HCT116 (cell line): Measurements from ENCODE around the gene SYNPO. TPM values are rescaled to one million over a fixed set of nuclear protein-coding genes. Genes with fewer than 3 reads are reported as not detected.

ENCODE experiments used
- ATAC-seq: fragments of 200-7000 bp; cut with Tn5 transposase; 2 replicates; pipeline ENCODE4 v1.9.1; 2020; ENCODE audit warnings: mild to moderate bottlenecking, moderate library complexity
- BruUV-seq: library from RNA; stranded (reverse); fragments of 400-500 nt; replicated peaks from 2 replicates; lab custom pipeline; 2021; lab: Mats Ljungman, UMichigan
- CTCF ChIA-PET: fragments of 300-600 bp; sonication (Branson Sonifier 250); formaldehyde crosslinking; loops from one replicate; lab custom pipeline; 2021; ENCODE audit warnings: antibody characterized with exemption; lab: Charles Lee
- POLR2A ChIA-PET: fragments of 300-600, 350-600 bp; sonication (Branson Sonifier 250); formaldehyde crosslinking; loops from one replicate; lab custom pipeline; 2021; ENCODE audit warnings: antibody characterized with exemption; lab: Charles Lee
- RAD21 ChIA-PET, 2 experiments: fragments of 300-600 bp; sonication (Branson Sonifier 250); formaldehyde crosslinking; loops; one replicate each; lab custom pipeline; 2023; ENCODE audit warnings: low total read pairs in 2 of 2; ENCODE audit not compliant: uncharacterized antibody in 2 of 2, unreplicated experiment in 2 of 2, low non-redundant PET in 1 of 2; lab: Charles Lee
- DNase-seq: peaks from one replicate; pipeline ENCODE4 v3.0.0-alpha.2; 2010; ENCODE audit warnings: low read depth, low spot score
- H2AFZ ChIP-seq: fragments of 200-600 bp; shearing (Covaris generic), sonication (generic); 2 replicates; pipeline ENCODE4 v1.6.1; 2017; ENCODE audit warnings: low read depth, mixed run types, mixed read lengths, antibody characterized with exemption, low read length; ENCODE audit not compliant: poor library complexity, severe bottlenecking
- H3K27ac ChIP-seq: 2 replicates; pipeline ENCODE4 v1.5.1; 2012; ENCODE audit warnings: low read depth, low read length
- H3K27me3 ChIP-seq: fragments of 200-600 bp; sonication (generic); 2 replicates; pipeline ENCODE4 v1.6.1; 2016; ENCODE audit warnings: mixed run types, low read length, mixed read lengths; ENCODE audit not compliant: insufficient read depth
- H3K36me3 ChIP-seq, 2 experiments: fragments of 200-500 bp in 1 of 2; fragments of 200-600 bp in 1 of 2; sonication (Bioruptor generic) in 1 of 2; sonication (generic) in 1 of 2; 2 replicates each; pipeline versions ENCODE4 v1.5.1 to v1.6.1; 2014 to 2016; ENCODE audit warnings: low read length in 2 of 2, inconsistent platforms in 1 of 2, mixed read lengths in 1 of 2, mixed run types in 1 of 2; ENCODE audit not compliant: insufficient read depth in 2 of 2, control insufficient read depth in 1 of 2
- H3K4me1 ChIP-seq, 2 experiments: fragments of 200-600 bp in 1 of 2; sonication (generic) in 1 of 2; 2 replicates each; pipeline versions ENCODE4 v1.5.1 to v1.6.1; 2012 to 2017; ENCODE audit warnings: low read length in 2 of 2, inconsistent platforms in 1 of 2, mild to moderate bottlenecking in 1 of 2, mixed read lengths in 1 of 2, mixed run types in 1 of 2, moderate library complexity in 1 of 2; ENCODE audit not compliant: insufficient read depth in 2 of 2, control insufficient read depth in 1 of 2
- H3K4me2 ChIP-seq: fragments of 200-600 bp; sonication (generic); 2 replicates; pipeline ENCODE4 v1.6.1; 2017; ENCODE audit warnings: mixed run types, low read length, mixed read lengths
- H3K4me3 ChIP-seq, 2 experiments: fragments of 200-600 bp in 1 of 2; sonication (generic) in 1 of 2; replicated peaks in 1 of 2; 2 replicates each; pipeline ENCODE4 v1.5.1; 2011 to 2016; ENCODE audit warnings: low read length in 2 of 2, control low read depth in 1 of 2, low read depth in 1 of 2, mild to moderate bottlenecking in 1 of 2, mixed read lengths in 1 of 2, mixed run types in 1 of 2
- H3K79me2 ChIP-seq: fragments of 200-600 bp; sonication (generic); 2 replicates; pipeline ENCODE4 v1.6.1; 2017; ENCODE audit warnings: mild to moderate bottlenecking, mixed run types, low read length, moderate library complexity, mixed read lengths; ENCODE audit not compliant: insufficient read depth
- H3K9ac ChIP-seq: fragments of 200-600 bp; sonication (generic); 2 replicates; pipeline ENCODE4 v1.6.1; 2016; ENCODE audit warnings: low read length, mixed read lengths
- H3K9me2 ChIP-seq: fragments of 200-600 bp; sonication (generic), shearing (Covaris generic); 2 replicates; pipeline ENCODE4 v1.6.1; 2017; ENCODE audit warnings: mixed run types, mild to moderate bottlenecking, moderate library complexity; ENCODE audit not compliant: insufficient read depth
- H3K9me3 ChIP-seq, 2 experiments: fragments of 200-500 bp in 1 of 2; fragments of 200-600 bp in 1 of 2; sonication (Bioruptor generic) in 1 of 2; sonication (generic) in 1 of 2; 2 replicates each; pipeline ENCODE4 v1.6.1; 2014 to 2017; ENCODE audit warnings: low read length in 2 of 2, mixed read lengths in 2 of 2, inconsistent platforms in 1 of 2, low read depth in 1 of 2, mild to moderate bottlenecking in 1 of 2, mixed run types in 1 of 2, moderate library complexity in 1 of 2; ENCODE audit not compliant: control insufficient read depth in 1 of 2, insufficient read depth in 1 of 2
- H4K20me1 ChIP-seq: fragments of 200-600 bp; sonication (generic), shearing (Covaris generic); 2 replicates; pipeline ENCODE4 v1.6.1; 2017; ENCODE audit warnings: mixed run types, mild to moderate bottlenecking, moderate library complexity; ENCODE audit not compliant: insufficient read depth
- CEBPB ChIP-seq: IDR thresholded peaks from 2 replicates; pipeline ENCODE4 v1.6.1; 2012; ENCODE audit warnings: low read depth
- ELF1 ChIP-seq: IDR thresholded peaks from 2 replicates; pipeline ENCODE4 v1.6.1; 2012; ENCODE audit warnings: low read depth, borderline replicate concordance
- FOSL1 ChIP-seq: IDR thresholded peaks from 2 replicates; pipeline ENCODE4 v1.6.1; 2012; ENCODE audit warnings: low read depth
- JUND ChIP-seq: IDR thresholded peaks from 2 replicates; pipeline ENCODE4 v1.6.1; 2012
- POLR2A ChIP-seq: IDR thresholded peaks from 2 replicates; pipeline ENCODE4 v1.7.0; 2011; ENCODE audit warnings: borderline replicate concordance; ENCODE audit not compliant: insufficient read depth, insufficient read length; ENCODE audit errors: extremely low read depth
- POLR2AphosphoS5 ChIP-seq: IDR thresholded peaks from 2 replicates; pipeline ENCODE4 v1.6.1; 2011; ENCODE audit warnings: mild to moderate bottlenecking, low read depth, low read length, moderate library complexity
- SIN3A ChIP-seq: IDR thresholded peaks from 2 replicates; pipeline ENCODE4 v1.6.1; 2012; ENCODE audit warnings: low read depth
- SP1 ChIP-seq: IDR thresholded peaks from 2 replicates; pipeline ENCODE4 v1.6.1; 2012; ENCODE audit warnings: low read depth
- SRF ChIP-seq: IDR thresholded peaks from 2 replicates; pipeline ENCODE4 v1.6.1; 2012; ENCODE audit warnings: low read depth
- YY1 ChIP-seq: IDR thresholded peaks from 2 replicates; pipeline ENCODE4 v1.6.1; 2011; ENCODE audit warnings: low read length, low read depth, moderate library complexity, mild to moderate bottlenecking; ENCODE audit not compliant: insufficient replicate concordance; ENCODE audit errors: extremely low read depth
- ZFX ChIP-seq: fragments of 450-650 bp; IDR thresholded peaks from 2 replicates; pipeline ENCODE4 v1.6.1; 2017
- ZNF274 ChIP-seq: fragments of 200-500 bp; sonication (Bioruptor generic); IDR thresholded peaks from 2 replicates; pipeline ENCODE4 v1.6.1; 2014; ENCODE audit warnings: mild to moderate bottlenecking, low read depth, low read length, inconsistent platforms
- intact Hi-C: fragments of 100-400 bp; cut with micrococcal nuclease; formaldehyde crosslinking; loops from 2 replicates; pipeline ENCODE4 v1.10.0; 2022
- total RNA-seq: library from RNA; stranded (reverse); gene quantifications from one replicate; pipeline ENCODE4 v1.2.1, GENCODE V29; 2021; ENCODE audit not compliant: unreplicated experiment
- TF ChIP-seq, protein P1 (sequence below): IDR thresholded peaks from 2 replicates; pipeline ENCODE4 v1.6.1; 2012; ENCODE audit warnings: low read depth
- TF ChIP-seq, protein P2 (sequence below): IDR thresholded peaks from 2 replicates; pipeline ENCODE4 v1.6.1; 2012

SYNPO gene
- total RNA-seq, 1 experiment from 2014 or later: 8.2 TPM

DNA sequence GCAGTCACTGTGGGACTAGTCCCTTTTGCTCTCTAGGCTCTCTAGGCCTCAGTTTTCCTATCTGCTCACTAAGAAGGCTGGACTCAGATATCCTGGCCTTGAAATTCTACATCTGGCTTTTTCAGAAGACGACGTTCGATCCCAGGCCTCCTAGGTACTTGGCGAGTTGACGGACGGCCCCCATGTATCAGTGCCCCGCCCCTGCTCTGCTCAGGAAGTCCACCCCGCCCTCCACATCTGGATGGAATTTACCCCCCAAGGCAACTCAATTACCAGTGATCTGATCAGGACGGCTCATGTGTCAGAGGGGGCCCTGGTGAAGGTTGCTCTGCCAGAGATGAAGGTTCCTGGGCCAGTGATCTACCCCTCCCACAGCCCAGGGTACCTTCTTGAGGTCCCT, 44.1 kb upstream of the SYNPO start:
- BruUV-seq: no TSS peak
- no peak overlapping the region for H3K9ac ChIP-seq
- H3K27ac ChIP-seq: no peak overlapping the region
- CTCF ChIA-PET: no interaction called here
- H3K79me2 ChIP-seq: no peaks in the 10 kb centered on the region
- H4K20me1 ChIP-seq: no peaks in the 10 kb centered on the region
- no peak overlapping the region for H2AFZ ChIP-seq
- no peaks in the 10 kb centered on the region for H3K9me2 ChIP-seq
- POLR2A ChIA-PET: no interaction called here
- no peaks in the 10 kb centered on the region for H3K27me3 ChIP-seq
- RAD21 ChIA-PET: no interaction called here
- no peaks in the 10 kb centered on the region for H3K9me3 ChIP-seq
- no peak overlapping the region for H3K4me3 ChIP-seq
- no peak for ATAC-seq
- intact Hi-C loops: no loop called here
- no peak overlapping the region for H3K4me2 ChIP-seq
- TF ChIP-seq POLR2AphosphoS5 (no peak), FOSL1 (no peak), SRF (no peak), SIN3A (no peak), ZFX (no peak), SP1 (no peak), CEBPB (no peak), JUND (no peak), ZNF274 (no peak), YY1 (no peak), POLR2A (no peak), ELF1 (no peak)
- TF ChIP-seq, protein P1, sequence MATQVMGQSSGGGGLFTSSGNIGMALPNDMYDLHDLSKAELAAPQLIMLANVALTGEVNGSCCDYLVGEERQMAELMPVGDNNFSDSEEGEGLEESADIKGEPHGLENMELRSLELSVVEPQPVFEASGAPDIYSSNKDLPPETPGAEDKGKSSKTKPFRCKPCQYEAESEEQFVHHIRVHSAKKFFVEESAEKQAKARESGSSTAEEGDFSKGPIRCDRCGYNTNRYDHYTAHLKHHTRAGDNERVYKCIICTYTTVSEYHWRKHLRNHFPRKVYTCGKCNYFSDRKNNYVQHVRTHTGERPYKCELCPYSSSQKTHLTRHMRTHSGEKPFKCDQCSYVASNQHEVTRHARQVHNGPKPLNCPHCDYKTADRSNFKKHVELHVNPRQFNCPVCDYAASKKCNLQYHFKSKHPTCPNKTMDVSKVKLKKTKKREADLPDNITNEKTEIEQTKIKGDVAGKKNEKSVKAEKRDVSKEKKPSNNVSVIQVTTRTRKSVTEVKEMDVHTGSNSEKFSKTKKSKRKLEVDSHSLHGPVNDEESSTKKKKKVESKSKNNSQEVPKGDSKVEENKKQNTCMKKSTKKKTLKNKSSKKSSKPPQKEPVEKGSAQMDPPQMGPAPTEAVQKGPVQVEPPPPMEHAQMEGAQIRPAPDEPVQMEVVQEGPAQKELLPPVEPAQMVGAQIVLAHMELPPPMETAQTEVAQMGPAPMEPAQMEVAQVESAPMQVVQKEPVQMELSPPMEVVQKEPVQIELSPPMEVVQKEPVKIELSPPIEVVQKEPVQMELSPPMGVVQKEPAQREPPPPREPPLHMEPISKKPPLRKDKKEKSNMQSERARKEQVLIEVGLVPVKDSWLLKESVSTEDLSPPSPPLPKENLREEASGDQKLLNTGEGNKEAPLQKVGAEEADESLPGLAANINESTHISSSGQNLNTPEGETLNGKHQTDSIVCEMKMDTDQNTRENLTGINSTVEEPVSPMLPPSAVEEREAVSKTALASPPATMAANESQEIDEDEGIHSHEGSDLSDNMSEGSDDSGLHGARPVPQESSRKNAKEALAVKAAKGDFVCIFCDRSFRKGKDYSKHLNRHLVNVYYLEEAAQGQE: no peak
- TF ChIP-seq, protein P2, sequence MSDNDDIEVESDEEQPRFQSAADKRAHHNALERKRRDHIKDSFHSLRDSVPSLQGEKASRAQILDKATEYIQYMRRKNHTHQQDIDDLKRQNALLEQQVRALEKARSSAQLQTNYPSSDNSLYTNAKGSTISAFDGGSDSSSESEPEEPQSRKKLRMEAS: no peak
- DNase-seq: no peak
- peaks cover 5 to 13% of the 10 kb centered on the region in 2 experiments for H3K4me1 ChIP-seq
- no peaks in the 10 kb centered on the region for H3K36me3 ChIP-seq
